Neural cell (in vitro differentiated cells): ENCODE measurements around the gene SPAG7. TPM values are rescaled to one million over a fixed set of nuclear protein-coding genes. Genes with fewer than 3 reads are reported as not detected.

ENCODE experiments used
- H2AFZ ChIP-seq: fragments of 200-600, 300-800 bp; sonication (generic), shearing (Covaris generic); 2 replicates; pipeline ENCODE4 v1.6.0; 2014; ENCODE audit warnings: low read depth, mild to moderate bottlenecking, antibody characterized with exemption, low read length, moderate library complexity
- H3F3A ChIP-seq: fragments of 200-600 bp; shearing (Covaris generic); 2 replicates; pipeline ENCODE4 v1.6.1; 2016; ENCODE audit warnings: mild to moderate bottlenecking, moderate library complexity, mixed read lengths, antibody characterized with exemption, low read length; ENCODE audit not compliant: insufficient read depth, poor library complexity, severe bottlenecking
- H3K27ac ChIP-seq: fragments of 200-600, 300-800 bp; sonication (generic), shearing (Covaris generic); 2 replicates; pipeline ENCODE4 v1.5.1; 2014; ENCODE audit warnings: mild to moderate bottlenecking, low read length, moderate library complexity
- H3K27me3 ChIP-seq: fragments of 300-800, 200-600 bp; sonication (generic), shearing (Covaris generic); 2 replicates; pipeline ENCODE4 v1.6.0; 2014; ENCODE audit warnings: mild to moderate bottlenecking, low read depth, low read length, moderate library complexity; ENCODE audit not compliant: insufficient read depth
- H3K36me3 ChIP-seq: fragments of 300-800, 200-600 bp; sonication (generic), shearing (Covaris generic); 2 replicates; pipeline ENCODE4 v1.5.1; 2014; ENCODE audit warnings: mild to moderate bottlenecking, antibody characterized with exemption, low read length, moderate library complexity; ENCODE audit not compliant: insufficient read depth
- H3K4me2 ChIP-seq: fragments of 300-800, 200-600 bp; sonication (generic), shearing (Covaris generic); 2 replicates; pipeline ENCODE4 v1.6.0; 2014; ENCODE audit warnings: mild to moderate bottlenecking, low read length
- H3K4me3 ChIP-seq: fragments of 300-800, 200-600 bp; sonication (generic), shearing (Covaris generic); 2 replicates; pipeline ENCODE4 v1.5.1; 2014; ENCODE audit warnings: mild to moderate bottlenecking, low read length, moderate library complexity
- H3K79me2 ChIP-seq: fragments of 200-600 bp; shearing (Covaris generic); replicated peaks from 2 replicates; pipeline ENCODE4 v1.6.0; 2014; ENCODE audit warnings: mild to moderate bottlenecking, low read length, moderate library complexity; ENCODE audit not compliant: insufficient read depth
- H3K9ac ChIP-seq: fragments of 300-800, 200-600 bp; sonication (generic), shearing (Covaris generic); 2 replicates; pipeline ENCODE4 v1.6.1; 2016; ENCODE audit warnings: mild to moderate bottlenecking, low read length, mixed read lengths
- H3K9me2 ChIP-seq: fragments of 200-600 bp; shearing (Covaris generic); 2 replicates; pipeline ENCODE4 v1.6.1; 2016; ENCODE audit warnings: mild to moderate bottlenecking, low read length, mixed read lengths; ENCODE audit not compliant: insufficient read depth
- H3K9me3 ChIP-seq: fragments of 200-600, 300-800 bp; sonication (generic), shearing (Covaris generic); 2 replicates; pipeline ENCODE4 v1.6.1; 2016; ENCODE audit warnings: mild to moderate bottlenecking, mixed run types, low read length, moderate library complexity, mixed read lengths
- H4K20me1 ChIP-seq: fragments of 200-600 bp; shearing (Covaris generic); 2 replicates; pipeline ENCODE4 v1.6.1; 2016; ENCODE audit warnings: mild to moderate bottlenecking, mixed run types; ENCODE audit not compliant: insufficient read depth
- EP300 ChIP-seq: fragments of 450-650 bp; conservative IDR thresholded peaks from 2 replicates; pipeline ENCODE4 v1.6.1; 2014; ENCODE audit warnings: antibody characterized with exemption, mild to moderate bottlenecking, moderate library complexity; ENCODE audit not compliant: poor library complexity, severe bottlenecking
- EZH2 ChIP-seq: fragments of 200-600, 300-800 bp; shearing (Covaris generic), sonication (generic); IDR thresholded peaks from 2 replicates; pipeline ENCODE4 v1.6.1; 2014; ENCODE audit warnings: antibody characterized with exemption, low read length, borderline replicate concordance, mild to moderate bottlenecking; ENCODE audit not compliant: insufficient read depth, poor library complexity, severe bottlenecking
- MXI1 ChIP-seq: fragments of 450-650 bp; conservative IDR thresholded peaks from 2 replicates; pipeline ENCODE4 v1.6.1; 2014; ENCODE audit warnings: antibody characterized with exemption, mild to moderate bottlenecking; ENCODE audit not compliant: poor library complexity, severe bottlenecking
- POLR2AphosphoS5 ChIP-seq: IDR thresholded peaks from 2 replicates; pipeline ENCODE4 v1.6.1; 2012
- RAD21 ChIP-seq: fragments of 450-650 bp; conservative IDR thresholded peaks from 2 replicates; pipeline ENCODE4 v1.6.1; 2014; ENCODE audit warnings: antibody characterized with exemption, mild to moderate bottlenecking, moderate library complexity
- SMC3 ChIP-seq: fragments of 450-650 bp; conservative IDR thresholded peaks from 2 replicates; pipeline ENCODE4 v1.6.1; 2014; ENCODE audit warnings: antibody characterized with exemption, mild to moderate bottlenecking, moderate library complexity; ENCODE audit not compliant: poor library complexity
- TAF1 ChIP-seq: IDR thresholded peaks from 2 replicates; pipeline ENCODE4 v1.6.1; 2012; ENCODE audit warnings: low read depth
- polyA plus RNA-seq: library from polyadenylated mRNA; depleted of rRNA; stranded (reverse); fragments of >200 nt; gene quantifications from 2 replicates; pipeline ENCODE4 v1.2.3, GENCODE V29; 2014
- TF ChIP-seq, protein P1 (sequence below): IDR thresholded peaks from 2 replicates; pipeline ENCODE4 v1.6.1; 2012; ENCODE audit warnings: borderline replicate concordance
- TF ChIP-seq, protein P2 (sequence below): fragments of 450-650 bp; IDR thresholded peaks from 2 replicates; pipeline ENCODE4 v1.5.1; 2014; ENCODE audit warnings: antibody characterized with exemption, mild to moderate bottlenecking, moderate library complexity; ENCODE audit not compliant: poor library complexity, severe bottlenecking

SPAG7 gene
- polyA plus RNA-seq, 1 donor from 2014 or later: 66.4 TPM

DNA sequence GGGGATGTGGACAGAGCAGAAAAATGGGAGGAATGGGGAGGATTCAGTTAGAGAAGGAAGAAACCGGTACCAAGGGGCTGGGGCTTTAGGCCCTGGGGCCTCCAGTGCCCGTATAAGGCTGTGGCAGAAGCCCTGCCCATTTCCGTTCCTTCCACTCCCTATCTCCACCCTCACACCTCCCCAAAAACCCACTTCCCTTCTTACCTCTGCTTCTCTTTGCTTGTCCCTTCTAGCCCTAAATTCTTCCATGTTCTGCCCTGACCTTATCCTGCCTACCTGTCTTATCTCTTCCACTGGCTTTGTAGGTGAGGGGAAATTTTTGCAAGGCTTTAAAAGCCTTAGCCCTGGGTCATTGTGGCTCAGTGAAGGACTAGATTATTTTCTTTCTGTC lies 23.5 kb downstream of the SPAG7 start:
- Histone ChIP-seq H3K9me3 (no peaks in the 10 kb centered on the region), H4K20me1 (no peaks in the 10 kb centered on the region), H3K9ac (no peak overlapping the region), H3K79me2 (peaks cover 17% of the 10 kb centered on the region), H3K27ac (no peak overlapping the region), H3K9me2 (no peaks in the 10 kb centered on the region), H3F3A (no peaks in the 10 kb centered on the region), H3K36me3 (no peaks in the 10 kb centered on the region), H3K4me3 (no peak overlapping the region), H3K27me3 (no peaks in the 10 kb centered on the region), H3K4me2 (no peak overlapping the region), H2AFZ (no peak overlapping the region)
- TF ChIP-seq EP300 (no peak), SMC3 (no peak), POLR2AphosphoS5 (no peak), TAF1 (no peak), MXI1 (no peak), RAD21 (no peak), EZH2 (no peak)
- TF ChIP-seq, protein P1, sequence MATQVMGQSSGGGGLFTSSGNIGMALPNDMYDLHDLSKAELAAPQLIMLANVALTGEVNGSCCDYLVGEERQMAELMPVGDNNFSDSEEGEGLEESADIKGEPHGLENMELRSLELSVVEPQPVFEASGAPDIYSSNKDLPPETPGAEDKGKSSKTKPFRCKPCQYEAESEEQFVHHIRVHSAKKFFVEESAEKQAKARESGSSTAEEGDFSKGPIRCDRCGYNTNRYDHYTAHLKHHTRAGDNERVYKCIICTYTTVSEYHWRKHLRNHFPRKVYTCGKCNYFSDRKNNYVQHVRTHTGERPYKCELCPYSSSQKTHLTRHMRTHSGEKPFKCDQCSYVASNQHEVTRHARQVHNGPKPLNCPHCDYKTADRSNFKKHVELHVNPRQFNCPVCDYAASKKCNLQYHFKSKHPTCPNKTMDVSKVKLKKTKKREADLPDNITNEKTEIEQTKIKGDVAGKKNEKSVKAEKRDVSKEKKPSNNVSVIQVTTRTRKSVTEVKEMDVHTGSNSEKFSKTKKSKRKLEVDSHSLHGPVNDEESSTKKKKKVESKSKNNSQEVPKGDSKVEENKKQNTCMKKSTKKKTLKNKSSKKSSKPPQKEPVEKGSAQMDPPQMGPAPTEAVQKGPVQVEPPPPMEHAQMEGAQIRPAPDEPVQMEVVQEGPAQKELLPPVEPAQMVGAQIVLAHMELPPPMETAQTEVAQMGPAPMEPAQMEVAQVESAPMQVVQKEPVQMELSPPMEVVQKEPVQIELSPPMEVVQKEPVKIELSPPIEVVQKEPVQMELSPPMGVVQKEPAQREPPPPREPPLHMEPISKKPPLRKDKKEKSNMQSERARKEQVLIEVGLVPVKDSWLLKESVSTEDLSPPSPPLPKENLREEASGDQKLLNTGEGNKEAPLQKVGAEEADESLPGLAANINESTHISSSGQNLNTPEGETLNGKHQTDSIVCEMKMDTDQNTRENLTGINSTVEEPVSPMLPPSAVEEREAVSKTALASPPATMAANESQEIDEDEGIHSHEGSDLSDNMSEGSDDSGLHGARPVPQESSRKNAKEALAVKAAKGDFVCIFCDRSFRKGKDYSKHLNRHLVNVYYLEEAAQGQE: no peak
- TF ChIP-seq, protein P2, sequence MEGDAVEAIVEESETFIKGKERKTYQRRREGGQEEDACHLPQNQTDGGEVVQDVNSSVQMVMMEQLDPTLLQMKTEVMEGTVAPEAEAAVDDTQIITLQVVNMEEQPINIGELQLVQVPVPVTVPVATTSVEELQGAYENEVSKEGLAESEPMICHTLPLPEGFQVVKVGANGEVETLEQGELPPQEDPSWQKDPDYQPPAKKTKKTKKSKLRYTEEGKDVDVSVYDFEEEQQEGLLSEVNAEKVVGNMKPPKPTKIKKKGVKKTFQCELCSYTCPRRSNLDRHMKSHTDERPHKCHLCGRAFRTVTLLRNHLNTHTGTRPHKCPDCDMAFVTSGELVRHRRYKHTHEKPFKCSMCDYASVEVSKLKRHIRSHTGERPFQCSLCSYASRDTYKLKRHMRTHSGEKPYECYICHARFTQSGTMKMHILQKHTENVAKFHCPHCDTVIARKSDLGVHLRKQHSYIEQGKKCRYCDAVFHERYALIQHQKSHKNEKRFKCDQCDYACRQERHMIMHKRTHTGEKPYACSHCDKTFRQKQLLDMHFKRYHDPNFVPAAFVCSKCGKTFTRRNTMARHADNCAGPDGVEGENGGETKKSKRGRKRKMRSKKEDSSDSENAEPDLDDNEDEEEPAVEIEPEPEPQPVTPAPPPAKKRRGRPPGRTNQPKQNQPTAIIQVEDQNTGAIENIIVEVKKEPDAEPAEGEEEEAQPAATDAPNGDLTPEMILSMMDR: no peak

GRCh38 chr17:4942760-4943508 lies 24.7 kb downstream of the SPAG7 start:
- Histone ChIP-seq H3K9ac (no peak overlapping the region), H3K27me3 (no peaks in the 10 kb centered on the region), H3K9me2 (no peaks in the 10 kb centered on the region), H3K4me2 (no peak overlapping the region), H3K27ac (no peak overlapping the region), H2AFZ (no peak overlapping the region), H3K36me3 (no peaks in the 10 kb centered on the region), H3K9me3 (no peaks in the 10 kb centered on the region), H3F3A (no peaks in the 10 kb centered on the region), H3K4me3 (no peak overlapping the region), H3K79me2 (peaks cover 25% of the 10 kb centered on the region), H4K20me1 (no peaks in the 10 kb centered on the region)
- TF ChIP-seq, protein P2: no peak
- no peak for TF ChIP-seq TAF1
- TF ChIP-seq EP300: no peak
- no peak for TF ChIP-seq POLR2AphosphoS5
- no peak for TF ChIP-seq MXI1
- no peak for TF ChIP-seq RAD21
- TF ChIP-seq, protein P1: no peak
- no peak for TF ChIP-seq SMC3
- TF ChIP-seq EZH2: no peak
